HepG2 (cell line): Measurements from ENCODE around the gene CSAG3. TPM values are rescaled to one million over a fixed set of nuclear protein-coding genes. Genes with fewer than 3 reads are reported as not detected.

Experiments used
- ATAC-seq: fragments of 200-7000 bp; cut with Tn5 transposase; 3 replicates; pipeline ENCODE4 v1.9.1; 2020; ENCODE audit warnings: mild to moderate bottlenecking, moderate library complexity
- BruUV-seq: library from RNA; stranded (reverse); fragments of 400-500 nt; replicated peaks from 2 replicates; lab custom pipeline; 2021; lab: Mats Ljungman, UMichigan
- CTCF ChIA-PET: fragments of 300-600 bp; formaldehyde crosslinking; extraction: SDS; loops from one replicate; lab custom pipeline; 2021; ENCODE audit warnings: low total read pairs, inconsistent platforms, low intra/inter-chr PET ratio; lab: Yijun Ruan, JAX
- POLR2A ChIA-PET: fragments of 350-600 bp; sonication (Branson Sonifier 250); formaldehyde crosslinking; loops from one replicate; lab custom pipeline; 2020; ENCODE audit warnings: antibody characterized with exemption, inconsistent platforms; lab: Yijun Ruan, JAX
- DNase-seq: peaks from one replicate; pipeline ENCODE4 v3.0.0-alpha.2; 2015; ENCODE audit warnings: low spot score
- FAIRE-seq: peaks from 3 replicates; lab custom pipeline; 2011; peaks lifted over from hg19 to GRCh38; lab: Jason Lieb, UNC
- H2AFZ ChIP-seq: one replicate; pipeline ENCODE4 v1.6.1; 2011; ENCODE audit warnings: low read length, inconsistent platforms
- H3K27ac ChIP-seq: fragments of 300-600 bp; 3 replicates; pipeline ENCODE4 v1.8.0; 2011; ENCODE audit warnings: mixed run types, mild to moderate bottlenecking, mixed read lengths, low read length, inconsistent platforms; ENCODE audit not compliant: insufficient read depth; ENCODE audit errors: extremely low read length
- H3K27me3 ChIP-seq, 2 experiments: fragments of 200-600 bp in 1 of 2; 2 replicates in 1 of 2; 3 replicates in 1 of 2; pipeline versions ENCODE4 v1.6.0 to v1.8.0; 2011; ENCODE audit warnings: low read length in 2 of 2, mild to moderate bottlenecking in 2 of 2, moderate library complexity in 2 of 2, inconsistent platforms in 1 of 2; ENCODE audit not compliant: insufficient read depth in 2 of 2, control insufficient read depth in 1 of 2
- H3K36me3 ChIP-seq, 2 experiments: fragments of 200-600 bp in 1 of 2; replicated peaks in 1 of 2; 2 replicates in 1 of 2; 3 replicates in 1 of 2; pipeline versions ENCODE4 v1.5.1 to v1.8.0; 2011; ENCODE audit warnings: low read length in 2 of 2, inconsistent platforms in 1 of 2; ENCODE audit not compliant: insufficient read depth in 2 of 2, control insufficient read depth in 1 of 2
- H3K4me1 ChIP-seq: 2 replicates; pipeline ENCODE4 v1.5.1; 2012; ENCODE audit warnings: low read length, inconsistent platforms; ENCODE audit not compliant: insufficient read depth
- H3K4me2 ChIP-seq: 2 replicates; pipeline ENCODE4 v1.6.0; 2011; ENCODE audit warnings: low read depth, low read length, inconsistent platforms
- H3K4me3 ChIP-seq, 3 experiments: fragments of 200-600 bp in 1 of 3; sonication (generic), shearing (Covaris generic) in 1 of 3; replicated peaks in 1 of 3; 2 replicates each; pipeline ENCODE4 v1.5.1; 2011 to 2016; ENCODE audit warnings: low read length in 3 of 3, inconsistent platforms in 2 of 3, low read depth in 2 of 3, mild to moderate bottlenecking in 2 of 3, control low read depth in 1 of 3, mixed read lengths in 1 of 3; ENCODE audit not compliant: insufficient read depth in 1 of 3
- H3K79me2 ChIP-seq: one replicate; pipeline ENCODE4 v1.6.1; 2011; ENCODE audit warnings: low read length, inconsistent platforms; ENCODE audit not compliant: insufficient read depth
- H3K9ac ChIP-seq: 2 replicates; pipeline ENCODE4 v1.6.0; 2011; ENCODE audit warnings: mild to moderate bottlenecking, low read depth, low read length, inconsistent platforms; ENCODE audit not compliant: insufficient read depth
- H3K9me3 ChIP-seq: 2 replicates; pipeline ENCODE4 v1.5.1; 2012; ENCODE audit warnings: mild to moderate bottlenecking, low read length
- H4K20me1 ChIP-seq: 2 replicates; pipeline ENCODE4 v1.6.0; 2011; ENCODE audit warnings: inconsistent platforms, mild to moderate bottlenecking, low read length, moderate library complexity; ENCODE audit not compliant: insufficient read depth
- CCAR2 ChIP-seq: fragments of 200-400 bp; formaldehyde crosslinking; optimal IDR thresholded peaks from 2 replicates; pipeline ENCODE3; 2018; ENCODE audit warnings: low read depth, mild to moderate bottlenecking, low read length, moderate library complexity
- DR1 ChIP-seq: sonication (generic); formaldehyde crosslinking; IDR thresholded peaks from 2 replicates; pipeline ENCODE4 v1.8.0; 2021; ENCODE audit warnings: mild to moderate bottlenecking, missing genetic modification reagents, inconsistent platforms
- ERF ChIP-seq: IDR thresholded peaks from 2 replicates; pipeline ENCODE4 v1.6.1; 2018; ENCODE audit warnings: missing biosample characterization, missing genetic modification reagents
- FOXK1 ChIP-seq: sonication (generic); formaldehyde crosslinking; IDR thresholded peaks from 2 replicates; pipeline ENCODE4 v1.4.0; 2020; ENCODE audit warnings: low read depth, missing genetic modification reagents, borderline replicate concordance
- IKZF1 ChIP-seq: fragments of 450-650 bp; IDR thresholded peaks from 2 replicates; pipeline ENCODE4 v1.7.1; 2016
- JUNB ChIP-seq: sonication (generic); formaldehyde crosslinking; IDR thresholded peaks from 2 replicates; pipeline ENCODE4 v1.8.0; 2022; ENCODE audit warnings: missing genetic modification reagents, mild to moderate bottlenecking, borderline replicate concordance
- KLF13 ChIP-seq: sonication (generic); formaldehyde crosslinking; IDR thresholded peaks from 2 replicates; pipeline ENCODE4 v1.4.0; 2020; ENCODE audit warnings: mild to moderate bottlenecking, missing genetic modification reagents
- NFATC3 ChIP-seq: sonication (generic); formaldehyde crosslinking; IDR thresholded peaks from 2 replicates; pipeline ENCODE4 v1.5.1; 2020; ENCODE audit warnings: mild to moderate bottlenecking, missing genetic modification reagents
- RBM22 ChIP-seq: fragments of 200-400 bp; formaldehyde crosslinking; optimal IDR thresholded peaks from 2 replicates; pipeline ENCODE3; 2017; ENCODE audit warnings: mild to moderate bottlenecking, low read length, moderate library complexity
- RBM39 ChIP-seq: fragments of 200-400 bp; formaldehyde crosslinking; IDR thresholded peaks from one replicate; pipeline ENCODE4 v1.6.1; 2018; ENCODE audit warnings: antibody characterized with exemption, mild to moderate bottlenecking, low read depth, low read length; ENCODE audit not compliant: poor library complexity, severe bottlenecking
- SKI ChIP-seq: fragments of 450-650 bp; IDR thresholded peaks from one replicate; pipeline ENCODE4 v1.6.1; 2018; ENCODE audit warnings: mild to moderate bottlenecking; ENCODE audit not compliant: partially characterized antibody
- TFE3 ChIP-seq: IDR thresholded peaks from 2 replicates; pipeline ENCODE4 v1.6.1; 2016
- ZKSCAN1 ChIP-seq: fragments of 150-350 bp; IDR thresholded peaks from 2 replicates; pipeline ENCODE4 v1.6.1; 2014; ENCODE audit warnings: low read length
- ZNF563 ChIP-seq: sonication (generic); formaldehyde crosslinking; IDR thresholded peaks from 2 replicates; pipeline ENCODE4 v1.8.0; 2022; ENCODE audit warnings: mild to moderate bottlenecking, moderate library complexity, missing genetic modification reagents
- ZNF841 ChIP-seq: sonication (generic); formaldehyde crosslinking; IDR thresholded peaks from 2 replicates; pipeline ENCODE4 v1.8.1; 2023; ENCODE audit warnings: missing genetic modification reagents, borderline replicate concordance
- WGBS: methylation state at CpG from one replicate; pipeline ENCODE4 v1.1.6; 2017; ENCODE audit warnings: low lambda C conversion rate; 5-methylcytosine and 5-hydroxymethylcytosine counted together
- in situ Hi-C: cut with HindIII; loops from 2 replicates; pipeline ENCODE4 v1.10.0; 2017; ENCODE audit warnings: low pct_unique_long_range_greater_than_20kb; ENCODE audit not compliant: extremely low pct_ligation_motif_present
- intact Hi-C: fragments of 100-400 bp; cut with micrococcal nuclease; formaldehyde crosslinking; loops from one replicate; pipeline ENCODE4 v1.10.0; 2022; ENCODE audit not compliant: unreplicated experiment
- polyA plus RNA-seq, 8 experiments: library from polyadenylated mRNA; depleted of rRNA in 3 of 8; stranded (reverse) in 7 of 8; unstranded in 1 of 8; fragments of >200 nt; fragmentation: Illumina TruSeq in 4 of 8; extraction: Trizol in 4 of 8; gene quantifications; 2 replicates each; pipeline versions ENCODE4 v1.2.1 to v1.2.3, GENCODE V29; 2011 to 2016; ENCODE audit warnings: low read depth in 4 of 8, missing spikeins in 1 of 8, mixed read lengths in 1 of 8; ENCODE audit not compliant: insufficient read depth in 1 of 8
- total RNA-seq, 5 experiments: library from RNA; depleted of rRNA; stranded (reverse); fragments of >200 nt; fragmentation: Illumina TruSeq; extraction: Trizol; gene quantifications; 2 replicates each; pipeline ENCODE4 v1.2.3, GENCODE V29; 2016; ENCODE audit warnings: low read depth in 1 of 5
- TF ChIP-seq, protein P1 (sequence below): sonication (generic); formaldehyde crosslinking; IDR thresholded peaks from 2 replicates; pipeline ENCODE4 v1.8.0; 2022; ENCODE audit warnings: mild to moderate bottlenecking, missing genetic modification reagents, moderate library complexity
- TF ChIP-seq, protein P2 (sequence below): sonication (generic); formaldehyde crosslinking; IDR thresholded peaks from 2 replicates; pipeline ENCODE4 v1.8.1; 2023; ENCODE audit warnings: mild to moderate bottlenecking, missing genetic modification reagents, borderline replicate concordance

Gene CSAG3
- total and polyA plus RNA-seq, 2 of the 13 experiments (the other 11 are each of a cell fraction or from before 2014, with no cell fraction given), result not detected

DNA sequence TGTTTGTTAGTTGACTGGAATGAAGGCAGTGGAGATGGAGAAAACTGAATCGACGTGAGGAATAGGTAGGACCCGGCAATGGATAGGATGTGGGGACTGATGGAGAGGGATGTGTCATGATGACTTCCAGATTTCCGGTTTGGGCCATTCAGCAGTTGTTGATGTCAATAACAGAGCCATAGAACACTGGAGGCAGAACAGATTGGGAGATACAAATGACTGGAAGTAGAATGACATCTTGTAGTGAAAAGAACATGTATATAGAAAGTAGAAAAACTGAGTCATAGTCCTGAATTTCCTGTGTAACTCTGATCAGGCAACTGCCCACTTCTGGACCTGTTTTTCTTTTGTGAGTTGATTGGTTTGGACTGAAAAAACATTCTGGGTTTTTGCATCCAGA lies 47.0 kb downstream of the CSAG3 start:
- Histone ChIP-seq H2AFZ (no peak overlapping the region), H3K4me1 (no peaks in the 10 kb centered on the region), H3K27ac (no peak overlapping the region), H3K36me3 (no peaks in the 10 kb centered on the region), H3K27me3 (no peaks in the 10 kb centered on the region), H3K9me3 (no peaks in the 10 kb centered on the region), H3K9ac (no peak overlapping the region), H3K79me2 (no peaks in the 10 kb centered on the region), H4K20me1 (no peaks in the 10 kb centered on the region), H3K4me3 (no peak overlapping the region), H3K4me2 (no peak overlapping the region)
- no peak for DNase-seq
- no TSS peak for BruUV-seq
- in situ Hi-C loops (loop anchor here (25.0 kb wide), 2 partner anchors 169 to 1069 kb away; partner anchors contain the start of genes CNGA2 and GABRQ), intact Hi-C loops (no loop called here)
- CTCF ChIA-PET, result no interaction called here
- ATAC-seq, result no peak
- whole genome bisulfite sequencing, result 15% methylated on average over 4 of the region's 4 CpGs
- no peak for TF ChIP-seq FOXK1 (CRISPR knock-in tag)
- no peak for TF ChIP-seq ZKSCAN1
- no peak for TF ChIP-seq NFATC3
- no peak for TF ChIP-seq IKZF1
- TF ChIP-seq TFE3 (CRISPR knock-in tag), result no peak
- no peak for TF ChIP-seq DR1 (CRISPR knock-in tag)
- TF ChIP-seq ZNF841 (CRISPR knock-in tag), result no peak
- no peak for TF ChIP-seq SKI
- no peak for TF ChIP-seq JUNB (CRISPR knock-in tag)
- TF ChIP-seq RBM22, result no peak
- no peak for TF ChIP-seq KLF13
- no peak for TF ChIP-seq CCAR2
- no peak for TF ChIP-seq ERF (CRISPR knock-in tag)
- no peak for TF ChIP-seq ZNF563 (CRISPR knock-in tag)
- TF ChIP-seq, protein P1, sequence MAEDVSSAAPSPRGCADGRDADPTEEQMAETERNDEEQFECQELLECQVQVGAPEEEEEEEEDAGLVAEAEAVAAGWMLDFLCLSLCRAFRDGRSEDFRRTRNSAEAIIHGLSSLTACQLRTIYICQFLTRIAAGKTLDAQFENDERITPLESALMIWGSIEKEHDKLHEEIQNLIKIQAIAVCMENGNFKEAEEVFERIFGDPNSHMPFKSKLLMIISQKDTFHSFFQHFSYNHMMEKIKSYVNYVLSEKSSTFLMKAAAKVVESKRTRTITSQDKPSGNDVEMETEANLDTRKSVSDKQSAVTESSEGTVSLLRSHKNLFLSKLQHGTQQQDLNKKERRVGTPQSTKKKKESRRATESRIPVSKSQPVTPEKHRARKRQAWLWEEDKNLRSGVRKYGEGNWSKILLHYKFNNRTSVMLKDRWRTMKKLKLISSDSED (CRISPR knock-in tag), result no peak
- TF ChIP-seq RBM39, result no peak
- TF ChIP-seq, protein P2, sequence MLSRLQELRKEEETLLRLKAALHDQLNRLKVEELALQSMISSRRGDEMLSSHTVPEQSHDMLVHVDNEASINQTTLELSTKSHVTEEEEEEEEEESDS, result no peak
- no peak for FAIRE-seq
- POLR2A ChIA-PET, result no interaction called here

Other genes with a start within 250 kb of the CSAG3 start
- not detected in 2 replicates for gene GABRQ, start 121.3 kb upstream of the CSAG3 start, total RNA-seq (2016; rRNA removed; fragmentation: Illumina TruSeq; extraction: Trizol)
- gene GABRQ, start 121.3 kb upstream of the CSAG3 start, polyA plus RNA-seq (2011; rRNA removed), result not detected in 2 replicates
- gene MAGEA3, start 60.4 kb upstream of the CSAG3 start, total RNA-seq (2016; rRNA removed; fragmentation: Illumina TruSeq; extraction: Trizol), result not detected in 2 replicates
- gene MAGEA3, start 60.4 kb upstream of the CSAG3 start, polyA plus RNA-seq (2011; rRNA removed), result not detected in 2 replicates
- gene CSAG2, start 49.9 kb upstream of the CSAG3 start, total RNA-seq (2016; rRNA removed; fragmentation: Illumina TruSeq; extraction: Trizol), result not detected in 2 replicates
- gene CSAG2, start 49.9 kb upstream of the CSAG3 start, polyA plus RNA-seq (2011; rRNA removed), result not detected in 2 replicates
- 0.09 TPM in 1 of 2 replicates, not detected in the other for gene MAGEA2B, start 44.6 kb upstream of the CSAG3 start, total RNA-seq (2016; rRNA removed; fragmentation: Illumina TruSeq; extraction: Trizol)
- not detected in 2 replicates for gene MAGEA2B, start 44.6 kb upstream of the CSAG3 start, polyA plus RNA-seq (2011; rRNA removed)
- gene CSAG1, start 25.5 kb upstream of the CSAG3 start, total RNA-seq (2016; rRNA removed; fragmentation: Illumina TruSeq; extraction: Trizol), result not detected in 2 replicates
- not detected in 2 replicates for gene CSAG1, start 25.5 kb upstream of the CSAG3 start, polyA plus RNA-seq (2011; rRNA removed)
- gene MAGEA12, start 25.5 kb upstream of the CSAG3 start, total RNA-seq (2016; rRNA removed; fragmentation: Illumina TruSeq; extraction: Trizol), result not detected in 2 replicates
- not detected in 2 replicates for gene MAGEA12, start 25.5 kb upstream of the CSAG3 start, polyA plus RNA-seq (2011; rRNA removed)
- 0.15 and 0.35 TPM in 2 replicates for gene MAGEA2, start 5.4 kb upstream of the CSAG3 start, total RNA-seq (2016; rRNA removed; fragmentation: Illumina TruSeq; extraction: Trizol)
- 0.05 and 0.10 TPM in 2 replicates for gene MAGEA2, start 5.4 kb upstream of the CSAG3 start, polyA plus RNA-seq (2011; rRNA removed)
- 0.97 and 1.3 TPM in 2 replicates for gene MAGEA6, start 10.5 kb downstream of the CSAG3 start, total RNA-seq (2016; rRNA removed; fragmentation: Illumina TruSeq; extraction: Trizol)
- 0.18 and 0.30 TPM in 2 replicates for gene MAGEA6, start 10.5 kb downstream of the CSAG3 start, polyA plus RNA-seq (2011; rRNA removed)
- 85.4 and 129 TPM in 2 replicates for gene CETN2, start 71.5 kb downstream of the CSAG3 start, total RNA-seq (2016; rRNA removed; fragmentation: Illumina TruSeq; extraction: Trizol)
- 13.1 and 17.2 TPM in 2 replicates for gene CETN2, start 71.5 kb downstream of the CSAG3 start, polyA plus RNA-seq (2011; rRNA removed)
- 47.6 and 49.3 TPM in 2 replicates for gene NSDHL, start 71.8 kb downstream of the CSAG3 start, total RNA-seq (2016; rRNA removed; fragmentation: Illumina TruSeq; extraction: Trizol)
- 26.2 and 35.9 TPM in 2 replicates for gene NSDHL, start 71.8 kb downstream of the CSAG3 start, polyA plus RNA-seq (2011; rRNA removed)
- gene ZNF185, start 138.8 kb downstream of the CSAG3 start, total RNA-seq (2016; rRNA removed; fragmentation: Illumina TruSeq; extraction: Trizol), result 1.6 and 1.9 TPM in 2 replicates
- 2.9 and 3.4 TPM in 2 replicates for gene ZNF185, start 138.8 kb downstream of the CSAG3 start, polyA plus RNA-seq (2011; rRNA removed)
- not detected in 2 replicates for gene PNMA5, start 234.9 kb downstream of the CSAG3 start, total RNA-seq (2016; rRNA removed; fragmentation: Illumina TruSeq; extraction: Trizol)
- gene PNMA5, start 234.9 kb downstream of the CSAG3 start, polyA plus RNA-seq (2011; rRNA removed), result not detected in 2 replicates